Epidermal melanocyte (primary cell): Measurements from ENCODE around the gene IQSEC2.

Experiments used
- DNase-seq: peaks from one replicate; pipeline ENCODE4 v3.0.0; 2011; ENCODE audit warnings: low spot score; ENCODE audit not compliant: insufficient read length

IQSEC2 gene

GRCh38 chrX:53305219-53305995 lies 24.0 kb upstream of the IQSEC2 start:
- no peak for DNase-seq

DNA sequence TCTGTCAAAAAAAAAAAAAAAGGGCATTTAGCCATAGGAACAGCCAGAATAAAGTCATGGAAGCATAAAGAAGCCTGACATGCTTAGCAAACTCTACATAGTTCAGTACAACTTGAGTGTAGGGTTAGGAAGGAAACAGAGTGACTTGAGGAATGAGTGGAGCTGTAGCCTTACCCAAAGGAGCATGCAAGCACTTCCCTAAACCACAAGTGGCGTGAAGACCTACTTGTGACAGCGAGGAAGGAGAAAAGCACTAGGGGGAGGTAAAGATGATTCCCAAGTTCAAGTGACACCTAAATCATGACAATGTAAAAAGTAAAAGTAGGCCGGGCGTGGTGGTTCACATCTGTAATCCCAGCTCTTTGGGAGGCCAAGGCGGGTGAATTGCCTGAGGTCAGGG lies 21.8 kb upstream of the IQSEC2 start:
- DNase-seq, result no peak

DNA sequence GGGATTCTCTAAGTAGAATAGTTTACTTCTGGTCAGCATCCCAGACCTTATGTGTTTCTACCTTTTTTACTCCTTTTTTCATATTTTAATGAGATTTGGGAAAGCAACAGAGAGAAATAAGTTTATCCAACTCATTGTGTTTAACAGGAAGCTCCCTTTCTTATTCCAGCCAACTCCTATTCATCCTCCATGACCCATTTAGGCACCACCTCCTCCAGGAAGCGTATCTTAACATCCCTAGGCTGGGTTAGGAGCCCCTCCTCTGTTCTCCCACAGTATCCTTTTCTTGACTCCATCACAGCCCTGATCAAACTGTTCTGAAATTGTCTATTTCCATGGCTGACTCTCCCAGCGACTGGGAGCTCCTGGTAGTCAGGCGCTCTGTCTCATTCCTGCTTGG lies 18.8 kb upstream of the IQSEC2 start:
- DNase-seq, result no peak

- no peak for DNase-seq
These were observed 12.8 kb upstream of the IQSEC2 start for GRCh38 chrX:53294024-53294648.

DNA sequence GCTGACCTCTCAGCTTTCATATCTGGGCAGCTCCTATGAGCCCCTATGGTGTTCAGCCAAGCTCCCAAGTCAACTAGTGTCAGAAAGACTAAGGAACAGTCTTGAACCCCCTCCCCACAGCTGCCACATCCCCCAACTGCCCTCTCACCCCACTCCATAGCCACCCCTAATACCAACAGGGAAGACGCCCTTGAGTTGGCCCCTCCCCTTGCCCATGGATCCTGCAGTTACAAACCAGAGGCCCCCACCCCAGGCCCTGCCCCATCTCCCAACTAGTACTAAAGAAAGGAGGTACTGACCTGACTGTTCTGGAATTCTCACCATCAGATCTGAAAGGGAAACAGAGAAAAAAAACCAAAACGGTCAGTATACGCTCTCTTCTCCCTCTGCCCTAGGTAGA lies 10.2 kb upstream of the IQSEC2 start:
- no peak for DNase-seq

DNA sequence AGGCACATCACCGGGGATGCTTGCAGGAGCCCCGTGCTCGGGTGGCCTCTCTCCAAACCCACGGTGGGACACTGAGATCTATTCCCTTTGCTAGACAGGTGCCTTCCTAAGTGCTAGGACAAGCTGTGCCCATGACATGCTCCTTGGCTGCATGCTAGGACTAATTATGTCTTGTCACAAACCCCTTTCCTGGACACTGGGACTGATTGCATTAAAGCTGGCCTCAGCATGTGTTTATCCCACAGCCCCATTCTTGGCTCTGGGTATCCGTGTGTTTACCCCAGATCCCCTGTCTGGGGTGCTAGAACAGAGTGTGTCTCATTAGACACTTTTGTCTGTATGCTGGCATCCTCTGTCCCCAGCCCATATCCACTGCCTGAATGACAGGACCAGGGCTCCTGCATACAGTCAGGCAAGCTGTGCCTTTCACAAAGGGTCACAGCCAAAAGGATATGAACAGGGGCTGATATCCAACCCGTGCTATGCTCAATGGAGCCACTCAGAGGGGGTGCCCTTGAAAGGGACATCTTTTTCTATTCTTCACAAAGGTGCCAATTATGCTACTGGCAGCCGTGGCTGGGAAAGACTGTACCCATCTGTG lies 9.2 kb upstream of the IQSEC2 start:
- no peak for DNase-seq

- no peak for DNase-seq
These were observed 6.8 kb upstream of the IQSEC2 start for GRCh38 chrX:53288189-53288588.

DNA sequence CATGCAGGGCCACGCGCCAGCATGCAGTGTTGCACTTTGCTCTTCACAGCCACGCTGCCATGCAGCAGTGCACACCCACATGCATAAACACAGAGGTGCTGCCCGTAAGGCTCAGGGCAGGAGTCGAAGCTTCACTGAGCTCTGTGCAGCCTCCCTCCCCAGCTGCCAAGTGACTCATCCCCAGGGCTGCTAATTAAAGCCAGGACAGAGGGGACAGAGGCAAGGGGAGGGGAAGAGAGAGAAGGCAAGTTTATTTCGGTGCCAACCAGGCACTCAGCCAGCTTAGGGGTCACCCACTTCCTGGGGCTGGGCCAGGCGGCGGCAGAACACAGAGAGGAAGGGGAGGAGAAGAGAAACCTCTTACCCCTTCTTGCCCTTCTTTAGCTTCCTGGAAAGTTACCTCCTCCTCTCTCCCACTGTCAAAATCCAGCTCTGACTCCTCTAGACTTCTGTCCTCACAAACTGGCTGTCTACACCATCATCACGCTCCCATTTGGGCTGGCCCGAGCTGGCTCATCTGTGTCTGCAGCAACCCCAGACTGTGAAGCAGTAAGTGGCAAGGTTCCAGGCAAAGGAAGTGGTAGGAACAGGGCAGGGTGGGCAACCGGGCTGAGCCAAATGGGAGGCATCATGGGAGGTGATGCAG lies 6.2 kb upstream of the IQSEC2 start:
- DNase-seq, result peak; percentile 43

GRCh38 chrX:53286171-53286570 lies 4.8 kb upstream of the IQSEC2 start:
- no peak for DNase-seq

DNA sequence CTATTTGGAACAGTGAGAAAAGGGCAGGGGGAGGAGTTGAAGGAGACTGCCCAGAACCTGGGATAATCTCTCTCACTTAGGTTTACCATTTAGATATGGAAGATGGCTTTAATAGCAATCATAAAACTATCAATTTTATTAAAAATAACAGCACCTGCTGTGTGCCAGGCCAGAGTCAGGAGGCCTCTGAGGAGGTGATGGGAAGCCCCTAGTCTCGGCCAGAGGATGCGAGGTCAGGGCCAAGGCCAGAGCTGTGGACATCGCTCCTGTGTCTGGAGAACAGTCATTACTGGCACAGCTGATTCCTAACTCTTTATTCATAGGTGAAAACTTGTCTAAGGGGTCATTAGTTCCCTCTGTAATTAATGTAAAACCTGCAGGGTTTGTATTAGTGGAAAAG lies 4.2 kb upstream of the IQSEC2 start:
- no peak for DNase-seq

DNA sequence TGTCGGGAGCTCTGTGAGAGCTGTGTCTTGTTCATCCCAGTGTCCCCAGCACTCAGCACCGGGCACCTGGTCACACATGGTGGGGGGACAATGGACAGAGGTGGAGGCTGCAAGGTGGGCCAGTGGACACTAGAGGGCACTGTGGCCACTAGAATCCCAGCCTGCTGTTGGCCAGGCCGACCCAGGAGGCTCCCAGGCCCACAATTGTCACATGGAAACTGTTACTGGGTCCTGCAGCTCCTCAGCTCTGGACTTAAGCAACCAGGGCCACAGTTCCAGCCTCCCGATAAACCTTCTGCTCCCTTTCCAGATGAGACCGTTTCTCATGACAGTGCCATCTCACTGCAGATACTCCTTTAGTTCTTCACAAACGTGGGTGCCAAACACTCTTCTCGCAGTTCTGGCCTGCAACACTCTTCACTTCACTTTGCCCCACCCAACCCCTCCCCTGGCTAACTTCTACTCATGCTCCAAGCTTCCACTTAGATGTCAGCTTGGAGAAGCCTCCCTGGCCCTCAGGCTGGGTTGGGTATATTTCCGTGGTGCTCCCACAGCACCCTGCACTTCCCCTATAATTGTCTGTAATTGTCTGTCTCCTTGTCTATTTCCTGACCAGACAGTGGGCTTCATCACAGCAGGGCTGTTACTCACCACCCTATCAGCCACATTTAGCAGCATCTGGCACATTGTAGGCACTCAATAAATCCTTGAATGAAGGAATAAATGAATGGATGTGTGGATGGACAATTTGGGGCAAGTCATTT lies 3.5 kb upstream of the IQSEC2 start:
- no peak for DNase-seq

DNA sequence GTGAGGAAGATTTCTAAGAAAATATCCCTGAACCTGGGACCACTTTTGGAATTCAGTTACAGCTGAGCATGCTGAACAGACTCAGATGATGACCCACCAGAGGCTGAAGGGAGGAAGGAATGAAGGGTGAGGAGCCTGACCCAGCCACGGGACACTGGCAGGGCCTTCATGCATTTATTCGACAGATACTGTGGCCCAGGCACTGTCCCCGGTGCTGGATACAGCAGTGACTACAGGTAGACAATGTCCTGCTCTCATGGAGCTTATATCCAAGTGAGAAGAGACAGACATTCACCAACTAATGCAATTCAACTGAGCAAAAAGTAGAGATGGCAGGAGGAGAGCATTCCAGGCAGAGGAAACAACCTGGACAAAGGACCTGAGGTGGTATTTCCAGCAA lies 2.2 kb upstream of the IQSEC2 start:
- no peak for DNase-seq

DNA sequence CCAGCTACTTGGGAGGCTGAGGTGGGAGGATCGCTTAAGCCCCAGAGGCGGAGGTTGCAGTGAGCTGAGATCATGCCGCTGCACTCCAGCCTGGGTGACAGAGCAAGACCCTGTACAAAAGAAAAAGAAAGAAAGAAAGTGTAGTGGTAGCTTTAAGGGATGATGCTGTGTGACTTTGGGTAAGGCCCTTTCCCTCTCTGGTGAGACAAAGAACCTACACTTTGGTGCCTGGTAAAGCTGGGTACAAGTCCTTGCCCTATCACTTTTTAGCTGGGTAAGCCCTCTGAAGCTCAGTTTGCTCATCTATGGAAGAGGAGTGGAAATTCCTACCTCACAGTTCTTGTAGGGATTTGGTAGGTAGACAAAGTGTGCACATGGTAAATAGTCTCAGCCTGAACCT lies 1.7 kb upstream of the IQSEC2 start:
- no peak for DNase-seq

- DNase-seq, result no peak
These were observed 745 bp upstream of the IQSEC2 start for GRCh38 chrX:53281963-53282695.

GRCh38 chrX:53280331-53281320 lies 758 bp downstream of the IQSEC2 start:
- no peak for DNase-seq

DNA sequence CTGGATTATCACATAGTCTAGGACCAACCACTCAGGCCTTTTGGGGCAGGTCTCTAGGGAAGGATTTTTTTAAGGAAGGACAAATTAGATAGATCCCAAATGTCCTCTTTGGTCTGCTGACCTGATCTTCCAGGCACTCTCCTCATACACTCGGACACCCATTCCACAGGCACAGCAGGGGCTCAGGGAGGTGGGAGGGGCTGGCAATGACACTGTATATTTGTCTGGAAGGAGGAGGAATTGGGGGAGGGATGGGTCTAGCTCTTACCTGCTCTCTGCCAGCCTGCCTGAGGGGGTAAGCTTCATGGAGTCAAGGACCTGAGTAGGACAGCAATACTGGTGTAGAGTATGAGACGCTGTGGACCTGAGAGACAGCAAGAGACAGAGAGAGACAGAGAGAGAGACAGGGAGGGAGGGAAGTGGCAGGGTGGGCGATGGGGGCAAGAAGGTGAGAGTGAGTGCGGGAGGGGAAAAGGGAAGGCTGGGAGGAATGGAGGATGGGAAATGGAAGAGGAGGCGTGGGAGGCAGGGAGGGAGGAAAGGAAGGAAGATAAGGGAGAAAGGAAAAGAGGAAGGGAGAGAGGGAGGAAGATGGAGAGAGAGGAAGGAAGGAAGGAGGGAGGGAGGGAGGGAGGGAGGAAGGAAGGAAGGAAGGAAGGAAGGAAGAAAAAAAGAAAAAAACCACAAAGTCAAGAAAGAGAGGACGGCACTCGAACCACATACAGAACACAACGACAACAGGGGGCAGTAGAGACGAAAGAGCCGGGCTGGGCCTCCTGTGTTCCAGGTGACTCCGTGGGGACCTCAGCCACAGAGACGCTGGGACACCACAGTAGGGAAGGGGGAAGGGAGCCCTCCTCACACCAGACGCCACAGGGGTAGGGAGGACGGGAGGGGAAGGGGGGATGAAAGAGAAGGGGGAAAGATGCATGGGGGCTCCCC lies 1.8 kb downstream of the IQSEC2 start:
- DNase-seq, result no peak

DNA sequence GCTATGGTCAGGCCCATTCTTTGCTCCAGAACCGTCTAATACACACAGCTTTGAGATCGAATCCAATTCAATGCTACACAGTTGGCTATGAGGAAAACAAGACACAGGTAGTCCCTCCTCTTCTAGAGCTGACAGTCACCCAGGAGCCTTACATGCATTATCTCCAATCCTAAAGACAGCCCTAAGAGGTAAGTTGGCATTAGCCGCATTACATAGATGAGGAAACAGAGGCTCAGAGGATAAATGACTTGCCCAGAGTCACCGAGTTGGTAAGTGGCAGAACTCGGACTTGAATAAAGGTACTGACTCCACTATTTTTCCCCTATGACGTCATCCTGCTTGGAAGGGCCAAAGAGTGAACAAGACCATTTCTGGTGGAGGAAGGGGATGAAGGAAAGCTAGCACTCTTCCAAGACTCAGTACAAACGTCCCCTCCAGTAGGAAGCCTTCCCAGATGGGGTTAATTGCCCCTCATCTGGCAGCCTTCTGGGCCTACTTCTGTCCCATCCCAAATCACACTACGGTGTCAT lies 8.5 kb downstream of the IQSEC2 start:
- DNase-seq, result no peak

GRCh38 chrX:53269536-53270107 lies 11.8 kb downstream of the IQSEC2 start:
- no peak for DNase-seq
